GM10248 (cell line): ENCODE data around the gene MOGAT2.
A peak's percentile ranks its signal among the peaks of the same experiment; 100 is the strongest.

Source experiments
- CTCF ChIA-PET: fragments of 300-600 bp; sonication (Branson Sonifier 250); formaldehyde crosslinking; extraction: SDS; loops from one replicate; lab custom pipeline; 2021; ENCODE audit warnings: antibody characterized with exemption; lab: Yijun Ruan, JAX
- POLR2A ChIA-PET: fragments of 350-650 bp; sonication (Branson Sonifier 250); formaldehyde crosslinking; extraction: SDS; loops from one replicate; lab custom pipeline; 2020; ENCODE audit warnings: antibody characterized with exemption; lab: Yijun Ruan, JAX
- DNase-seq: peaks from one replicate; pipeline ENCODE4 v3.0.0; 2012; ENCODE audit errors: extremely low spot score
- TF ChIP-seq, protein P1 (sequence below): IDR thresholded peaks from 2 replicates; pipeline ENCODE4 v1.5.1; 2012; ENCODE audit warnings: mild to moderate bottlenecking, low read depth; ENCODE audit errors: extremely low read depth, missing control alignments, control extremely low read depth

The MOGAT2 gene

DNA sequence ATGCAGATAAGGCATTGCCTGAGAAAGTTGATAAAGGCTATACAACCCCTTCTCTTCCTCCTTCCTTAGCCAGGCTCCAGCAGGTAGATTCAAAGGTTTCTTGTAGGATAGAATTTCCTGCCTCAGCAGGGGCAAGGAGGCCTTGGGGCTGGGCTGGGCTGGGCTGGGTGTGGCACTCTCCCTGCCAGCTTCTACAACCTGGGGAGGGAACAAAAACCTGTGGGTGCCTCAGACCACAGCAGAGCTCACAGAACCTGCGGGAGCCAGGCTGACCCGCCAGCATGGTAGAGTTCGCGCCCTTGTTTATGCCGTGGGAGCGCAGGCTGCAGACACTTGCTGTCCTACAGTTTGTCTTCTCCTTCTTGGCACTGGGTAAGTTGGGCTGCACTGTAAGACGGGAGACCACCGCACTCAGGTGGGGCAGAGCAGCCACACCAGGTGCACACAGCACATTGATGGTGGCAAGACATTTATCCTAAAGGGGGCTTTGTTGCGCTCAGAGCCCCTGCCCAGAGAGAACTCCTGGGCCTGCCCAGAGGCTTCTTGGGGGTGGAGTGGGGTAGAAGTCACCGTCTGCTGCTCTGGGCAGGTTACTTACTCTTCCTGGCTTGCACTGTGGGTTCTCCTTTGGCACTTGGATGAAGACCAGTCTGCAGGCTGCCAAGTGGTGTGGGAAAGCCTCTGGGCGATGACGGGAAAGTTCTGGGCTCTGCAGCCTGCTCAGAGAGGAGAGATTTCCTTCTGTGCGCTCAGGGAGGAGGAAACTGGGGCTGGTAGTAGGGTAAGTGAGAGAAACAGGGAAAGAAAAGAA, at the start of gene MOGAT2:
TSS of gene MOGAT2 (plus strand) at position 231 of the 811 bp plus-strand sequence. CDS start at position 282, 51 bp downstream.
- no peak for DNase-seq
- ChIA-PET CTCF (interaction anchor here (0.8 to 7.1 kb wide), 3 partner anchors 9 to 434 kb away, joined by 3 to 39 read pairs (median 6); no protein-coding TSS in a partner anchor), POLR2A (no interaction called here)
- TF ChIP-seq, protein P1, sequence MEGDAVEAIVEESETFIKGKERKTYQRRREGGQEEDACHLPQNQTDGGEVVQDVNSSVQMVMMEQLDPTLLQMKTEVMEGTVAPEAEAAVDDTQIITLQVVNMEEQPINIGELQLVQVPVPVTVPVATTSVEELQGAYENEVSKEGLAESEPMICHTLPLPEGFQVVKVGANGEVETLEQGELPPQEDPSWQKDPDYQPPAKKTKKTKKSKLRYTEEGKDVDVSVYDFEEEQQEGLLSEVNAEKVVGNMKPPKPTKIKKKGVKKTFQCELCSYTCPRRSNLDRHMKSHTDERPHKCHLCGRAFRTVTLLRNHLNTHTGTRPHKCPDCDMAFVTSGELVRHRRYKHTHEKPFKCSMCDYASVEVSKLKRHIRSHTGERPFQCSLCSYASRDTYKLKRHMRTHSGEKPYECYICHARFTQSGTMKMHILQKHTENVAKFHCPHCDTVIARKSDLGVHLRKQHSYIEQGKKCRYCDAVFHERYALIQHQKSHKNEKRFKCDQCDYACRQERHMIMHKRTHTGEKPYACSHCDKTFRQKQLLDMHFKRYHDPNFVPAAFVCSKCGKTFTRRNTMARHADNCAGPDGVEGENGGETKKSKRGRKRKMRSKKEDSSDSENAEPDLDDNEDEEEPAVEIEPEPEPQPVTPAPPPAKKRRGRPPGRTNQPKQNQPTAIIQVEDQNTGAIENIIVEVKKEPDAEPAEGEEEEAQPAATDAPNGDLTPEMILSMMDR = no peak

DNA sequence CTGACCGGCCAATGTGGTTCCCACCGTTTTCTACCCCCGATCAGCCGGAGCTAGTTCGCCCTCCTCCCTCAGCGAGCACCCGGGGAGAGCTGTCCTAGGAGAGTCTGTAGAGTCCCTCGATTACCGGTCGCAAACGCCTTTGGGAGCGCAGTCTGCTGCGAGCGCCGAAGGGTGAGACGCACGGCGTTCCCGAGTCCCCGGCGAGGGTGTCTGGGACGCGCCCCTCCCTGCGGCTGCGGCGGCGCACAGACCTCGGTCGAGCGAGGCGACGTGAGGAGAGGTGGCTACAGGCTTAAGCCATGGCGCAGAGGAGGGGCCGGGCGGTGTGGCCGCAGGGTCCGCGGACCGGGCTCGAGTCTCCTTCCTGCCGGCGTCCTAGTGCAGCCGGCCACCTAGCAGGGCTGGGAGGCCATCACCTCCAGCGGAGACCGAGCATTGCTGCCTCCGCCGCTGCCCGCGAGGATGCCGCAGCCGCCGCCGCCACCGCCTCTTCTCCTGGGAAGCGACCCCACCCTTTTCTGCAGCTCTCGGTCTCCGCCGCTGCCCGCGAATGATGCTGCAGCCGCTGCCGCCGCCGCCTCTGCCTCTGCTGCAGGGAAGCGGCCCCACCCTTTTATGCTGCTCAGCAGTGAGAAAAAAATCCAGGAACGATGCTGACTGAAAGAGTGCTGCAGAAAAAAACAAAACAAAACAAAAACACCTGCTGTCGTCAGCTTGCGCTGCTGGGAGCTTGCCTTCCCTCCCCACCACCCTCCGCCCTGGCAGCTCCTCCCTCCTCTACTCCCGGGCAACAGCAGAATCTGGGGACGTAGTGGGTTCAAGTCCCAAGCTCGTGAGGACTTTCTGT, 49.0 kb upstream of the MOGAT2 start, which contains the start of gene MAP6:
TSS of gene MAP6 (minus strand) at position 588 of the 847 bp plus-strand sequence. CDS start 669 bp downstream, outside the sequence.
- ChIA-PET CTCF (interaction anchor here (1.1 kb wide), 1 partner anchor 12 kb away, joined by 3 read pairs; no protein-coding TSS in a partner anchor), POLR2A (no interaction called here)
- TF ChIP-seq, protein P1 = no peak
- peak; percentile 34 for DNase-seq

DNA sequence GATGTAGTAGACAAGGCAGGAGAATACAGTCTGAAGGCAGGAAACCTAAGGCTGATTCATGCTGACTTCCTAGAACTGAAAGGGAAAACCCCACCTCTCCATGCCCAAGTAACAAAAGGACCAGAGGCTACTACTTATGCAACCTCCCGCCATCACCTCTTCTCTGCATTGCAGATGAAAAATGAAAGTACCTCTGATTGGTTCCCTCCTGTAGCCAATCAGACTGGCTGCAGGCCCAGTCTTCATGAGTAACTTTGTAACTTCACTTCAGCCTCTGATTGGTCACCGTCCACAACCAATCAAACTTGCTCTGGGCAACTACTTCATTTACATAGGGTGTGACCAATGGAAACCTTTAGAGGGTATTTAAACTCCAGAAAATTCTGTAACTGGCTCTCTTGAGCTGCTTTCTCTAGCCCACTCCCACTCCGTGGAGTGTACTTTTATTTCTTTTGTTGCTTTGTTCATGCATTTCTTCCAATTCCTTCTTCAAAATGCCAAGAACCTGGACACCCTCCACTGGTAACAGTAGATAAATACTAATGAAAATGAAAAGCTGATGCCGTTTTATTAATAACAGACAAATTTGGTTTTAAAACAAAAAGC, 43.6 kb upstream of the MOGAT2 start:
- ChIA-PET POLR2A (no interaction called here), CTCF (interaction anchor here (0.6 to 1.9 kb wide), 2 partner anchors 13 to 49 kb away, joined by 3 to 10 read pairs; no protein-coding TSS in a partner anchor)
- no peak for DNase-seq
- TF ChIP-seq, protein P1 = no peak

DNA sequence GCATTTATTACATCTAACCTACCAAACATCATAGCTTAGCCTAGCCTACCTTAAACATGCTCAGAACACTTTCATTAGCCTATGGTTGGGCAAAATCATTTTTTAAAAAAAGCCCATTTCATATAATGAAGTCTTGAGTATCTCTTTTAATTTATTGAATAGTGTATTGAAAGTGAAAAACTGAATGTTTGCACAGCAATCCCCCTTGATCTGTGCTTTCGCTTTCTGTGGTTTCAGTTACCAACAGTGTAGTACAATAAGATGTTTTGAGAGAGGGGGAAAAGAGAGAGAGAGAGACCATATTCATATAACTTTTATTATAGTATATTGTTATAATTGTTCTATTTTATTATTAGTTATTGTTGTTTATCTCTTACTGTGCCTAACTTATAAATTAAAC, 40.4 kb upstream of the MOGAT2 start:
- ChIA-PET CTCF (interaction anchor here (1.8 kb wide), 1 partner anchor 29 kb away, joined by 14 read pairs; no protein-coding TSS in a partner anchor), POLR2A (no interaction called here)
- DNase-seq = peak; percentile 37
- TF ChIP-seq, protein P1 = no peak

DNA sequence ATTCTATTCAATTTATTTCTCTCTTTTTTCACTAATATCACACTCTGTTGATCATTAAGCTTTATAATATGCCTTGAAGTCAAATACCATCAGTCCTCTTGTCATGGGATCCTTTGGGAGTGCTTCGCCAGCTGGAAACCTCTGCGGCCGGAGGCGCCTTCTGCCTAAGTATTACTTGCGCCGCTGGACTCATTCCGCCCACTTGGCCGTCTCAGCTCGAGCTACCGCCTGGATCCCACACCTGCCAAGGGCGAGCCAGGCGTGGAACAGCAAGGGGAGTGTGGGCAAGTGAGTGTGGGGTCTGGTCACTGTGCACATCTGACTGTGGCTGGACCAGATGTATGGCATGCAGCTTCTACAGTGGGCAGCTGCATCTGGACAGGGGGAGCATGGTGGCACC, 39.7 kb upstream of the MOGAT2 start:
- DNase-seq = no peak
- CTCF ChIA-PET = interaction anchor here (1.0 to 1.8 kb wide), 5 partner anchors 12 to 45 kb away, joined by 3 to 14 read pairs (median 4); no protein-coding TSS in a partner anchor
- POLR2A ChIA-PET = no interaction called here
- TF ChIP-seq, protein P1 = no peak
